Right lobe of liver (tissue), 4 donors: ENCODE results near the gene ACER1.

Experiments
- POLR2A ChIP-seq: fragments of 450-650 bp; IDR thresholded peaks from one replicate; pipeline ENCODE4 v1.6.1; 2017; ENCODE audit warnings: antibody characterized with exemption, mild to moderate bottlenecking
- TF ChIP-seq, protein P1 (sequence below), 4 donors: fragments of 200-600 bp in 3 of 4; fragments of 450-650 bp in 1 of 4; IDR thresholded peaks; one replicate each; pipeline versions ENCODE4 v1.5.1 to v1.8.0; 2016 to 2022; ENCODE audit warnings: antibody characterized with exemption in 4 of 4, mild to moderate bottlenecking in 2 of 4
- donor health status: DM: no; HTN: no; CAD: no.
- donor health status: DM: no; HTN: no; CAD: no.
- donor health status: DM: no; HTN: yes; CAD: no.

- TF ChIP-seq, protein P1, sequence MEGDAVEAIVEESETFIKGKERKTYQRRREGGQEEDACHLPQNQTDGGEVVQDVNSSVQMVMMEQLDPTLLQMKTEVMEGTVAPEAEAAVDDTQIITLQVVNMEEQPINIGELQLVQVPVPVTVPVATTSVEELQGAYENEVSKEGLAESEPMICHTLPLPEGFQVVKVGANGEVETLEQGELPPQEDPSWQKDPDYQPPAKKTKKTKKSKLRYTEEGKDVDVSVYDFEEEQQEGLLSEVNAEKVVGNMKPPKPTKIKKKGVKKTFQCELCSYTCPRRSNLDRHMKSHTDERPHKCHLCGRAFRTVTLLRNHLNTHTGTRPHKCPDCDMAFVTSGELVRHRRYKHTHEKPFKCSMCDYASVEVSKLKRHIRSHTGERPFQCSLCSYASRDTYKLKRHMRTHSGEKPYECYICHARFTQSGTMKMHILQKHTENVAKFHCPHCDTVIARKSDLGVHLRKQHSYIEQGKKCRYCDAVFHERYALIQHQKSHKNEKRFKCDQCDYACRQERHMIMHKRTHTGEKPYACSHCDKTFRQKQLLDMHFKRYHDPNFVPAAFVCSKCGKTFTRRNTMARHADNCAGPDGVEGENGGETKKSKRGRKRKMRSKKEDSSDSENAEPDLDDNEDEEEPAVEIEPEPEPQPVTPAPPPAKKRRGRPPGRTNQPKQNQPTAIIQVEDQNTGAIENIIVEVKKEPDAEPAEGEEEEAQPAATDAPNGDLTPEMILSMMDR (IDR thresholded peaks at IDR 0.05) = no peak
- TF ChIP-seq POLR2A = no peak
These were observed 57.0 kb downstream of the ACER1 start for GRCh38 chr19:6276447-6276846.
